ENCODE results near the gene MIEF2. TPM values are rescaled to one million over a fixed set of nuclear protein-coding genes. Genes with fewer than 3 reads are reported as not detected.

MIEF2 gene
- polyA plus RNA-seq, 1 of the 3 experiments (the other 2 are of a cell fraction), result 12.7 TPM

GRCh38 chr17:18285296-18285695 lies 24.8 kb downstream of the MIEF2 start:
- no peaks in the 10 kb centered on the region for H3K27me3 ChIP-seq (ENCODE audit: insufficient read depth)
- peaks cover 53 to 55% of the 10 kb centered on the region in 2 experiments for H3K36me3 ChIP-seq (replicated peaks in 1 of 2; ENCODE audit: control insufficient read depth in 1 of 2, insufficient read depth in 2 of 2, low read length in 1 of 2)
- no peak for DNase-seq
- TF ChIP-seq REST (IDR thresholded peaks at IDR 0.05; ENCODE audit: low read depth, low read length), result no peak
- TF ChIP-seq TAF1 (IDR thresholded peaks at IDR 0.05; ENCODE audit: borderline replicate concordance, low read depth, low read length), result no peak
- no peak for TF ChIP-seq USF1 (IDR thresholded peaks at IDR 0.05; ENCODE audit: borderline replicate concordance, low read depth)
- TF ChIP-seq USF2 (IDR thresholded peaks at IDR 0.05; ENCODE audit: borderline replicate concordance, low read depth, low read length), result no peak
- TF ChIP-seq POLR2AphosphoS5 (IDR thresholded peaks at IDR 0.05; ENCODE audit: low read depth, low read length), result no peak
- no peak for TF ChIP-seq GATA2 (CRISPR knock-in tag; IDR thresholded peaks at IDR 0.05)
- TF ChIP-seq YY1 (IDR thresholded peaks at IDR 0.05; ENCODE audit: low read depth), result no peak
- TF ChIP-seq EZH2phosphoT487 (IDR thresholded peaks at IDR 0.05; ENCODE audit: borderline replicate concordance, low read depth), result no peak
- H3K79me2 ChIP-seq (ENCODE audit: insufficient read depth), result no peaks in the 10 kb centered on the region
- no peaks in the 10 kb centered on the region for H3K9me3 ChIP-seq
- H3K4me1 ChIP-seq (ENCODE audit: control insufficient read depth in 1 of 2, insufficient read depth in 2 of 2, low read depth in 1 of 2, low read length in 1 of 2), result no peaks in the 10 kb centered on the region
- H3F3A ChIP-seq (replicated peaks; ENCODE audit: insufficient read depth), result no peaks in the 10 kb centered on the region
- H3K4me3 ChIP-seq (ENCODE audit: low read depth in 2 of 2, low read length in 1 of 2), result no peak overlapping the region
- CTCF ChIA-PET, result interaction anchor here (0.9 kb wide), 1 partner anchor 35 kb away, joined by 3 read pairs; no protein-coding TSS in a partner anchor
- no peak overlapping the region for H3K27ac ChIP-seq (ENCODE audit: low read depth in 2 of 2, low read length in 1 of 2)
- no peaks in the 10 kb centered on the region for H3K9me2 ChIP-seq
- no peak overlapping the region for H3K4me2 ChIP-seq
- POLR2A ChIA-PET, result no interaction called here
- H3K9ac ChIP-seq, result no peak overlapping the region
- H2AFZ ChIP-seq (ENCODE audit: low read depth), result no peak overlapping the region
- WGBS (ENCODE audit: low lambda C conversion rate), result 93% methylated on average over 10 of the region's 11 CpGs
- H4K20me1 ChIP-seq (ENCODE audit: insufficient read depth), result no peaks in the 10 kb centered on the region

GRCh38 chr17:18291718-18292540 lies 31.5 kb downstream of the MIEF2 start:
- CTCF ChIA-PET, result interaction anchor here (0.7 kb wide), 2 partner anchors 15 to 22 kb away, joined by 3 read pairs; no protein-coding TSS in a partner anchor
- Histone ChIP-seq H3F3A (replicated peaks; ENCODE audit: insufficient read depth) (no peaks in the 10 kb centered on the region), H3K9me3 (no peaks in the 10 kb centered on the region), H3K9me2 (no peaks in the 10 kb centered on the region), H3K79me2 (ENCODE audit: insufficient read depth) (no peaks in the 10 kb centered on the region), H4K20me1 (ENCODE audit: insufficient read depth) (no peaks in the 10 kb centered on the region), H3K27me3 (ENCODE audit: insufficient read depth) (no peaks in the 10 kb centered on the region), H3K27ac (ENCODE audit: low read depth in 2 of 2, low read length in 1 of 2) (no peak overlapping the region), H3K36me3 (replicated peaks in 1 of 2; ENCODE audit: control insufficient read depth in 1 of 2, insufficient read depth in 2 of 2, low read length in 1 of 2) (peaks cover 22 to 47% of the 10 kb centered on the region in 2 experiments), H3K9ac (no peak overlapping the region), H2AFZ (ENCODE audit: low read depth) (no peak overlapping the region), H3K4me2 (no peak overlapping the region), H3K4me1 (ENCODE audit: control insufficient read depth in 1 of 2, insufficient read depth in 2 of 2, low read depth in 1 of 2, low read length in 1 of 2) (no peaks in the 10 kb centered on the region), H3K4me3 (ENCODE audit: low read depth in 2 of 2, low read length in 1 of 2) (no peak overlapping the region)
- WGBS (ENCODE audit: low lambda C conversion rate), result 94% methylated on average over 15 of the region's 15 CpGs
- TF ChIP-seq EZH2phosphoT487 (IDR thresholded peaks at IDR 0.05; ENCODE audit: borderline replicate concordance, low read depth) (no peak), JUND (IDR thresholded peaks at IDR 0.05) (no peak), FOSL2 (IDR thresholded peaks at IDR 0.05; ENCODE audit: borderline replicate concordance, low read depth) (no peak), REST (IDR thresholded peaks at IDR 0.05; ENCODE audit: low read depth, low read length) (no peak), USF2 (IDR thresholded peaks at IDR 0.05; ENCODE audit: borderline replicate concordance, low read depth, low read length) (no peak), RAD21 (IDR thresholded peaks at IDR 0.05; ENCODE audit: low read length) (no peak), CHD2 (IDR thresholded peaks at IDR 0.05; ENCODE audit: low read length, partially characterized antibody) (no peak), ELF1 (IDR thresholded peaks at IDR 0.05) (no peak), GABPA (IDR thresholded peaks at IDR 0.05; ENCODE audit: low read depth) (no peak)
- POLR2A ChIA-PET, result no interaction called here
- DNase-seq, result no peak

Measured in SK-N-SH (cell line).